ENCODE results near the gene CAMTA1.
"Not testable (repeated sequence)": the region's sequence is repeated elsewhere in the genome, so short reads cannot be mapped to it uniquely, and the experiment has no call there.

The CAMTA1 gene

GRCh38 chr1:7147581-7148282 lies 362.5 kb downstream of the CAMTA1 start:
- DNase-seq (ENCODE audit: low read depth in 2 of 2) = not testable (repeated sequence)

- no peak for DNase-seq (ENCODE audit: low read depth in 2 of 2)
These were observed 364.0 kb downstream of the CAMTA1 start for GRCh38 chr1:7149080-7149838.

GRCh38 chr1:7150724-7151280 lies 365.5 kb downstream of the CAMTA1 start:
- no peak for DNase-seq (ENCODE audit: low read depth in 2 of 2)

GRCh38 chr1:7151978-7152377 lies 366.7 kb downstream of the CAMTA1 start:
- DNase-seq (ENCODE audit: low read depth in 2 of 2) = no peak

- DNase-seq (ENCODE audit: low read depth in 2 of 2) = no peak
These were observed 367.4 kb downstream of the CAMTA1 start for GRCh38 chr1:7152655-7153054.

- DNase-seq (ENCODE audit: low read depth in 2 of 2) = no peak
These were observed 368.2 kb downstream of the CAMTA1 start for GRCh38 chr1:7153464-7153863.

GRCh38 chr1:7159116-7159781 lies 374.0 kb downstream of the CAMTA1 start:
- no peak for DNase-seq (ENCODE audit: low read depth in 2 of 2)

GRCh38 chr1:7168554-7168953 lies 383.3 kb downstream of the CAMTA1 start:
- not testable (repeated sequence) for DNase-seq (ENCODE audit: low read depth in 2 of 2)

- DNase-seq (ENCODE audit: low read depth in 2 of 2) = no peak
These were observed 385.9 kb downstream of the CAMTA1 start for GRCh38 chr1:7171168-7171567.

GRCh38 chr1:7171574-7171973 lies 386.3 kb downstream of the CAMTA1 start:
- DNase-seq (ENCODE audit: low read depth in 2 of 2) = no peak

GRCh38 chr1:7172804-7173203 lies 387.6 kb downstream of the CAMTA1 start:
- DNase-seq (ENCODE audit: low read depth in 2 of 2) = no peak

GRCh38 chr1:7174561-7174960 lies 389.3 kb downstream of the CAMTA1 start:
- no peak for DNase-seq (ENCODE audit: low read depth in 2 of 2)

GRCh38 chr1:7174980-7175906 lies 390.0 kb downstream of the CAMTA1 start:
- no peak for DNase-seq (ENCODE audit: low read depth in 2 of 2)

GRCh38 chr1:7177021-7177420 lies 391.8 kb downstream of the CAMTA1 start:
- DNase-seq (ENCODE audit: low read depth in 2 of 2) = no peak

- DNase-seq (ENCODE audit: low read depth in 2 of 2) = no peak
These were observed 392.3 kb downstream of the CAMTA1 start for GRCh38 chr1:7177438-7178146.

GRCh38 chr1:7178336-7178735 lies 393.1 kb downstream of the CAMTA1 start:
- no peak for DNase-seq (ENCODE audit: low read depth in 2 of 2)

GRCh38 chr1:7178741-7179140 lies 393.5 kb downstream of the CAMTA1 start:
- no peak for DNase-seq (ENCODE audit: low read depth in 2 of 2)

GRCh38 chr1:7185721-7186120 lies 400.5 kb downstream of the CAMTA1 start:
- DNase-seq (ENCODE audit: low read depth in 2 of 2) = no peak

GRCh38 chr1:7186382-7187111 lies 401.3 kb downstream of the CAMTA1 start:
- no peak for DNase-seq (ENCODE audit: low read depth in 2 of 2)

GRCh38 chr1:7187112-7187493 lies 401.8 kb downstream of the CAMTA1 start:
- no peak for DNase-seq (ENCODE audit: low read depth in 2 of 2)

Data from stimulated activated CD4-positive, alpha-beta T cell treated with anti-CD3 and anti-CD28 coated beads, Interleukin-4, amount 100 ng/mL, for 48 hours (primary cell).